Panc1 (cell line): ENCODE data around the gene PFKFB4.

Experiments used
- CTCF ChIP-seq: fragments of 450-650 bp; IDR thresholded peaks from 2 replicates; pipeline ENCODE4 v1.5.1; 2017; ENCODE audit warnings: mild to moderate bottlenecking
- POLR2AphosphoS5 ChIP-seq: IDR thresholded peaks from 2 replicates; pipeline ENCODE4 v1.6.1; 2012; ENCODE audit warnings: mild to moderate bottlenecking, low read depth, low read length, moderate library complexity
- REST ChIP-seq, 2 experiments: IDR thresholded peaks; 2 replicates each; pipeline ENCODE4 v1.6.1; 2011 to 2012; ENCODE audit warnings: low read depth in 2 of 2, control low read depth in 1 of 2, low read length in 1 of 2, mild to moderate bottlenecking in 1 of 2, moderate library complexity in 1 of 2; ENCODE audit not compliant: insufficient read depth in 1 of 2
- SIN3A ChIP-seq: IDR thresholded peaks from 2 replicates; pipeline ENCODE4 v1.6.1; 2012; ENCODE audit warnings: low read depth, mild to moderate bottlenecking, low read length, moderate library complexity, borderline replicate concordance; ENCODE audit not compliant: insufficient read depth
- TCF7L2 ChIP-seq: IDR thresholded peaks from 2 replicates; pipeline ENCODE4 v1.6.1; 2011; ENCODE audit warnings: mild to moderate bottlenecking, low read depth, low read length, inconsistent platforms

- TF ChIP-seq CTCF (no peak), TCF7L2 (no peak), REST (IDR thresholded peaks at IDR 0.05; ENCODE audit: insufficient read depth in 1 of 2, low read depth in 2 of 2, low read length in 1 of 2) (no peak), POLR2AphosphoS5 (no peak), SIN3A (no peak)
Observed at GRCh38 chr3:48543271-48543866, 13.2 kb downstream of the PFKFB4 start.
